Measurements from ENCODE around the gene DEFB114.
"Not testable (repeated sequence)": the region's sequence is repeated elsewhere in the genome, so short reads cannot be mapped to it uniquely, and the experiment has no call there.

Gene DEFB114, protein sequence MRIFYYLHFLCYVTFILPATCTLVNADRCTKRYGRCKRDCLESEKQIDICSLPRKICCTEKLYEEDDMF

DNA sequence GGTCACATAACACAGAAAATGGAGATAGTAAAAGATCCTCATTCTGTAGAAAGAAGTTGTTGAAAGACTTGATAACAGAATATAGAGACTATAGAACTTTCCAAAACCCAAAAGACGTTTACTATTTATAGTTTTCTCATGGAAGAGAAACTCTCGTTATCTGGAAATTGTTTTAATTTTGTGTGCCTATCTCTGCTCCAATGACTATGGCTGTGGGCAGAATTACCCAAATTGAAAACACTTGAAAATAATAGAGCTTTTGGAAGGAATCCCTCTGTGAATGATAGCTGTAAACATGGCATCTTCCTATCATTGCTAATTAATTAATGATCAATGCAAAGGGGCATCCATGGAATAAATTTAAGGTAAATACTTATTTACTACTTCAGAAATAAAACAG lies at the start of gene DEFB114:
Gene DEFB114 (minus strand): TSS at position 101 of the 400 bp plus-strand sequence. CDS start 59 bp downstream, at position 42.
- DNase-seq, result no peak

DNA sequence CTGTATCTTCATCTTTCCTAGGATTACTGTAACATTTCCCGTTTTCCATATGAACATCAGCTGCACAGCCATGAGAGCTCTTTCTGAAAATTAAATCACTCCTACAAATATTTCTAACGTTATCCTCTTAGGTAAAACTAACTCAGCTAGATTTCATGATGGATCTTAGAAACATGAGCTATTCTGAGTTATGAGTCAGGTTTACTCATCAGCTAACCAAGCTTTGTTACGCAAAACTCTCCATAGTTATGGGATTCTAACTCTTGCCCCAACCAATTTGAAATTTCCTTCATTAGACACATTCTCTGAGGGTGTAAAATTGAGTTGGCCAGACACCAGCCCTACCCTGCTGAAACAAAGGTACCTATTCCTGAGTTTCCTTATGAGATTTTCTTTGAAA lies 43.9 kb upstream of the DEFB114 start:
- DNase-seq, result no peak

DNA sequence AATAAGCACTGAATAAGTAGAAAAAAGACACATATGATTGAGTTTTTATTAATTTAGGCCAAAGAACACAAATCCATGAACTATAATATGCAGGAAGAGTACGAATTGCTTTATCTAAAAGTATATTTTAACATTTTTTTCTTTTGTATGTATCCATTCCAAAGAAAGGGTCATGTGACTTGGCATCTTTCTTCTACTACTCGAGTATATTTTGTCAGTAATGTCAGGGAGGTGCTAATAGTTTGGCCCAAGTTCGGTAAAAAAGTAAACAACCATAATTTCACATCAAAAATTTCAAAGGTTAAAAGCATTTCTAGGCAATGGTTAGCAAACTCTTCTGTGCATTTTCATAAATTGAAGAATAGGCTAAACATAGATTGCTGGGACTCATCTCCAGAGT lies 39.2 kb upstream of the DEFB114 start:
- DNase-seq, result no peak

DNA sequence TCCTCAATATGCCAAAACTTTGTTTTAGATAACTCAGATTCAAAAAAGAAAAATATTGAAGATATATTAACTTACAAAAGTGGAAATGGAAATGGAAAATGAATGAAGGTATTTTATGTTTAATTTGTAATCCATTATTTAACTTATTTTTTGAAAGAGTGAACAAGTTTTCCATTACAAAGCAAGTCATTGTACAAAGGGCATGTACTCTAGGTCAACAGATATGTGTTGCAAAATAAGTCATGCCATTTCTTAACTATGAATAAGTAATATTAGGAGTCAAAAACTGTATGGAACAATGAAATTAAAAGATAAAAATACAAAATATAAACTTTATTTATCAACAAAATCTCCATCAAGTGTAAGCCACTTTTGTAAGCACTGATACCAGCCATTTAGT lies 31.3 kb upstream of the DEFB114 start:
- DNase-seq, result no peak

DNA sequence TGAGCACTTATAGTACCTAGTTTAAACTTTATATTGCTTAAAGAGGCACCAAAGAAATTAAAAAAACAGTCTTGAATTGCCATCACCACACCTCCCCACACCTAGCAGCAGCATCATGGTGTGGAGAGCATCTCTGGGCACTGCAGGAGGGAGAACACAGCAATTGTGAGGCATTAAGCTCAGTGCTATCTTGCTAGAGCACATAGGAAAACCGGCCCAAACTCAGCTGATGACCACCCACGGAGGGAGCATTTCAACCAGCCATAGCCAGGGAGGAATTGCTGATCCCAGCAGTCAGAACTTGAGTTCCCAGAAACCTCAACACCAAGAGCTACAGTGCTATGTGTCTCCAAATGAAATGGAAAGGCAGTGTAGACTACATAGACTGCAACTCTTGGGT lies 24.9 kb upstream of the DEFB114 start:
- DNase-seq, result no peak

DNA sequence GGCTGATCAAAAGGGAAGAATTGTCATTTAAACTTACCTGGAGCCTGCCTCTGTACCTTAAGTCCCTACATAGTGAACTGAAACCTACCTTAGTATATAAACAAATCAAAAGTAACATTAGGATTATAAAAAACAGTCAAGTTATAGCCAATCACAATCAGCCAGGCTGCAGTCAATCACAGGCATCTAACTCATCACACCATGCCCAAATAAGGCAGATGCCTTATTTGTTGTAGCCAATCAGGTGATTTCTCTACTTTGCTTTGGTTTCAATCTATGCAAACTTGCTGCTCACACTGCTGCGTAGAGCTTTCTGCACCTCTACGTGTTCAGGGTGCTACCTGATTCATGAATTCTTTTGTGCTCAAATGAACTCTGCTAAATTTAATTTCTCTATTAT lies 23.8 kb upstream of the DEFB114 start:
- DNase-seq, result no peak

DNA sequence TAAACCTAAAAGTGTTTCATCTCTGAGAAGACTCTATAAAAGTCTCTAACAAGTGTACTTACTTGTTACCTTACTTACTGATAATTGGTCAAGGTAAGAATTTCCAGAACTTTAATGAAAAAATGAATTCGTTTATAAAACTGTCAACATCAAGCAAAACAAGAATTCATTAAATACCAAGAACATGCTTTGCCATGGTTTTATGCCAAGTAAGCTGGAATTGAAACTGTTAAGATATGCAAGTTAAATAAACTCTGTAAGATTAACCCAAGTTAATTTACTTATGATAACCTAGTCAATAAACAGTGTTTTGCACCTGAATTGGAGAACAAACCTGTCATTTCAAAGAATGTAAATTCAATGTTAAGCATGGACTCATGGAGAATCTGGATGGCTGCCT lies 22.6 kb upstream of the DEFB114 start:
- no peak for DNase-seq

DNA sequence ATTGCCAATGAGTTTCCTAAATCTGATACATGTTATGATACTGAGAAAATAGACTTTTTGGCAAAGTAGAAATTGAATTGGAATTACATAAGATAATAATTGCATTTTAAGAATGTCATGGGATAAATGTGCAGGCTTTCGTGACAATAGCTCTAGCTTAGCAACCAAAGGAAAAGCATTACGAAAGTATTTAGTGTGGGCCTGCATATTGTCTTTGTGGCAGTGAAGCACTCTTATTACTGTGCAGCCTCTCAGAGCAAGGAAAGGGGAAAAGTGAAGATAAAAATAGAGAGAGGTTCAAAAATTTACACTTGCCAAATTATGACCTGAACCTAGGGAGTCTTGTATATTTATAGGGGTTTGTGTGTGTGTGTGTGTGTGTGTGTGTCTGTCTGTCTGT lies 18.1 kb upstream of the DEFB114 start:
- DNase-seq, result no peak

DNA sequence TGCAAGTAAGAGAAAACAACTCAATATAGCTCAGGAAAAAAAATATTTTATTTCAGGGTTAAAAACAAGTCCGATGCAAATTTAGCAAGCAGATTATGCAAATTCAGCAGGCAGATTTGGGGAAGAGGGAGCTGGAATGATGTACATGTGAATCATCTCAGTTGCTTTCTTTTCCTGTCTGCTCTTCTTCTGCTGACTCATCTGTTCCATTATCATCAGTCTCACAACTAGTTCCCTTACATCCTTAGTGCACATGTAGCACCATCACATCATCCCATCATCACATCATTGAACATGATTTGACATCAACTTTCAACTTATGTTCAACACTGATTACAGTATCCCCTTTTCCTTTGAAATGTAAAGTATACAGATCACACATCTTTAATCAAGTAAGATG lies 16.9 kb upstream of the DEFB114 start:
- DNase-seq, result no peak

DNA sequence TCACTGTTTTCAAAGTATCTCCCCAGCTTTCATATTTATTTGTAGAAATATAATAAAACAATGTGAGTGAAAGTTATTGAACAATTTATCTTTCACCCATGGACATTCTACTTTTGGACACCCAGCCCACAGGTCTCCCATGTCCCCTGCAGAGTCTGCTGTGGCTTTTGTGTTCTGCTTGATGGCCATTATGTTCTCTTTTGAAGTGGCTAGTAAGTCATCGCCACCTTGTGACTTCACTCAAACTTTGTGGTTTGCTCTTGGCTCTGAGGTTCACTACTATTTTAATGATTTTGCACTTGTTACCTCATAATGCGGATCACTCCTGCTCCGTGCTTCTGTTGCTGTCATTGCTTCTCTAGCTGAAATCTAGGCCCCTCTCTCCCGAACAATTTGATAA lies 15.6 kb upstream of the DEFB114 start:
- no peak for DNase-seq

DNA sequence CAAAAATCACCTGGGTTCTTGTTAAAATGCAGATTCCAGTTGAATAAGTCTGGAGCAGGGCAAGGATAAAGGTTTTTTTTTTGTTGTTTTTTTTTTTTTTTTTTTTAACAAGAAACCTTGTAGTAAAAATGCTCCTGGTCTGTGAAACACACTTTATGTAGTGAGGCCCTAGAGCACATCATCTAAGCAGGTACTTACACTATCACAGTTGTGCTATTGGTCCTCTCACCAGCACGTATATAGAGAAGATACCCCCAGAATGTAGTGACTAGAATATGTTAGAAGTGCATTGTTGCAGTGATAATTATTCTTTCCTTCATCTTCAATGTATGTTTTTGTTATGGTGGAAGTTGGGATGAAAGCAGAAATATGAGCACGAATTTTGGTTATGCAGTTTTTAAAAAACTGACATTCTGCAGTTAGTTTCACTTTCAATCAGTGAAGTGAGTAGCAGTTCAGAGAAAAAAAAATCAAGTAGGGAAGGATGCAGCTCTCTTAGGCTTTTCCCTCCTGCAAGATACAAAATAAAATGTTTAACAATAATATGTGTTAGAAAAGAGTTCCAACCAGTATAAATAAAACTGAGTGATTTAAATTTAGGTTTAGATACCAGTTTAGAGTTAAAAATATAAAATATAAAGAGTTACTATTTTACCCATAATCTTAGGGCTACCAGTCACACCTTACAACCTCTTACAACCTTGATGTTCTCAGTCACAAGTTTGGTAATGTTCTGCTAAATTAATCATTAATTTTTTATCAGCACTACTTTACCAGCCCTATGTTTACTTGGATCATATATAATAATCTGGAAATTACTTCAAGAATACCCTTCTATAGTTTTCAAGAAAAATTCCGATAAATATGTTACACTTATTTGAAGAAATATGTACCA lies 14.6 kb upstream of the DEFB114 start:
- no peak for DNase-seq

DNA sequence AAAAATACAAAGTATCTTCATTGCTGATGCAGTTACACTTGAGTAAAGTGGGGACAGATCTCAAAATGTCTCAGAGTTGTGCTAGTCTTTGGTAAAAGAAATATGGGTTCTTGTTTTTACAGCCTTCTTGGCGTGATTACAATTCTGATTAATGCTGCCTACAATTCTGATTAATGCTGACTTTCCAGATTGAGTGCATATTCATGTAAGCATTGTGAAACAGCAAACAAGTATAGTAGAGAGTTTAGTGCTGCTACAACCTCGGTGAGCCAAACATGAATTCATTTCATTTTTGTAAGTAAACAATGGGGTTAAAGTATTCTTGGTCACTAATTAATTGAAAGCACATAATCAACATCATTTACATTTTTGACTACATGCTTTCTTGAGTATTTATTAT lies 5.6 kb upstream of the DEFB114 start, which contains the start of gene DEFB113:
Gene DEFB113 (minus strand): TSS at position 21 of the 400 bp plus-strand sequence. CDS start 0 bp downstream, at position 21.
- no peak for DNase-seq

DNA sequence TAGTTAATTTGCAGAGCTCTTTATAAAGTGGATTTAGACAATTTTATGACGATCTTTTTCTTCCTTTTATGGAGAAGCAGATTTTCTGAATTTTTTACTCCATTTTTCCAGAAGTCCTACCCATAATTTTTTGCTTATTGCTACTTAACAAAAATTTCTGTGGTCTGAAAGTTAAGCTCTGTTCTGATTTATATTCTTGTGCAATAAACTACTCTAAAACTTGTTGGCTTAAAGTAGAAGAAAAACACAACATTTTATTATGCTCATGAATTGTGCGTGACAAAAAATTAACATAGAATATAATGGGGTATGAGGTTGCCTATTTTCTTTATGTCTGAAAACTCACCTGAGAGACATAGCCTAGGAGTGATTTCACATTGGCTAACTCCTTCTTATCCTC lies 2.9 kb upstream of the DEFB114 start:
- DNase-seq, result no peak

DNA sequence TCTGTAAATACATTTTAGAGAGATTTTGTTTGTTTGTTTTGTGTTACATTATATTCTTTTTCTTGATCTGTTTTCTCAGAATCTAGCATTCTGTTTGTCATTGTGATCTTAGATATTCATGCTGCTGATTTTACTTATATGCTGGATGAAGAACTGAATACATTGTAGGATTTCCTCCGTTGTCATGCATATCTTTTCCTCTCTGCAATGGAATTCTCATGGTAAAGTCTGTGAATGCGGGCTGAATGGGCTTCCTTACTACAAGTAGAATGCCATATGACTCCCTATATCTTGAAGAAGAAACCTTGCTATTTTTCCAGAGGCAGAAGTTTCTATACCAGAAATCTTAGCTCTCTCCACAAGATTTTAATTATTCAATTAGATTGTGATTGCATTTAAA lies 2.4 kb upstream of the DEFB114 start:
- no peak for DNase-seq

DNA sequence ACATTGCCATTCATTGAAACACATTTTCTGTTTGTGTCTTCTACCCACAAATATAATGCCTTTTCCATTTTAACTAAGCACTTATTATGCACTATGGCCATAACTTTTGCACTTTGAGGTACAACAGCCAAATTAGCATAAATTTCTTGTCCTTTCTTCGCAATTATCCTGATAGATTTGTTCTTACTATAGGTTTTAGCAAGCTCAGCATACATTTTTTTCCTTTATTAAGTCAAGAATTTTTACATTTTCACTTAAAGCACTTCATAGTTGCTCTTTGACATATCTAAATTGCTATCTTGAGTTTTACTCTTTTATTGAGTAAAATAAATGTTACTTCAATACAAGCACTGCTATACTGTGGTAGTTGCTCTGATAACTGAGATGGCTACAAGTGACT lies 5.8 kb downstream of the DEFB114 start:
- no peak for DNase-seq

DNA sequence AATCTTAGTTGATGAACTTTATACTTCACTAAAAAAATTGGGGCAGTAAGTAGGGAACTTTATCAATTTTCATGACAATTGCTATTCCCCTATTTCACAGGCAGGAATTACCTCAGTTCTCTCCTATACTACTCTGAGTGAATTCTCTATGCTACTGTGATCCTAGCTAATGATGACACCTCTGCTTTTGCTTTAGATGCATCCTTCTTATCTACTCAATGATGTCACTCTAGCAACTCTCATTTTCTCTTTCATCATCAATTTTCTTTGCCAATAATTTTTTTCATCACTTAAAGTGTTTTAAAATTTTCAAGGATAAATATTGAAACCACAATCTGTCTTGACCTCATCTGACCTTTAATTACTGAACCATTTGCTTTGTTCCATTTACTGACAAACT lies 8.1 kb downstream of the DEFB114 start:
- no peak for DNase-seq

DNA sequence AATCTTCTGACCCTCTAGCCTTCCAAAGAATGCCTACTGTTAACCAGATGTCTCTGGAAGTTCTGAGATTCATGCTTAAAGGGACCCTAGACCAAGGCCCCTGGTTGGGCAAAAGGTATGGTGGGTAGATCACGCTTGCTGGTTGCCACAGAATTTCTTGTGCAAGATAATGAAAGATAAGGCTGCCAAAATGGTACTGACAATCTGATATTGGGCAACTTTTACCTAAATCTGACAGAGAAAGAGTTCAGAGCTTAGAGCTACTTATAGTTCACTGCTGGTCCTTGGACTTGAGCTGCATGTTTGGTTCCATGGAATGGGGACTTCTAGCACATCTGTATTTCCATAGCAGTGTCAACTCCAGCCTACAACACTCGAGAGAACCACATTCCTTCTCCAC lies 12.0 kb downstream of the DEFB114 start:
- DNase-seq, result no peak

DNA sequence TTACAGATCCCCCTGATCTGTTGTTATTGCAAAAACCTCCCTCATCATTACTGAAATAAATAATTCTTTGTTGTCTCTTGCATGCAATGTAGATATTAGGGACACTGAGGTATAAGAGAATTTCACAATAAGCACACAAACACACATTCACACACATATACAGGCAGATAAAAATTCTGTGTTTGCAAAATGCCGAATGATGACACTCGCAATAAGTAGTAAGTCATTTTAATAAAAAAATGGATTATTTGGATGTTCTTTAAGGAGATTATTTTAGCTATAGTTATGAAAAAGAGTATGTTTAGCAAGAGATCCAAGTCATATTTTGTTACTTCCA lies 13.6 kb downstream of the DEFB114 start:
- no peak for DNase-seq

DNA sequence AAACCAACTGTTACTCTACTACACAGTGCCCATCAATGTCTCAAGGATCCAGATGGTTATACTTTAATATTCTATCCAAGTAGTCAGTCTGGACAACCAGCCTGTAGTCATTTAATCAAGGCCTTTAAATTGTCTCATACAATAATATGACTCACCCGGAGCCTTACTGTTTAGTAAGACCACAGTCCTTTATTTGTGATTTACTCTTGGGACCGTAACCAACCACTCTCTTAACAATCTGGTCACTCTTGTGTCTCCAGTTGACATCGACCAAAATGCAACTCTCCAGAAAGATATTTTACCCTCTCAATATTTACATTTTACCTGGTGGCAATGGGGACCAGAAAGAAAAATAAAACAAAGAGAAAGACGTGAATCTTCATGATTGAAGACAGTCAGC lies 14.9 kb downstream of the DEFB114 start:
- no peak for DNase-seq

DNA sequence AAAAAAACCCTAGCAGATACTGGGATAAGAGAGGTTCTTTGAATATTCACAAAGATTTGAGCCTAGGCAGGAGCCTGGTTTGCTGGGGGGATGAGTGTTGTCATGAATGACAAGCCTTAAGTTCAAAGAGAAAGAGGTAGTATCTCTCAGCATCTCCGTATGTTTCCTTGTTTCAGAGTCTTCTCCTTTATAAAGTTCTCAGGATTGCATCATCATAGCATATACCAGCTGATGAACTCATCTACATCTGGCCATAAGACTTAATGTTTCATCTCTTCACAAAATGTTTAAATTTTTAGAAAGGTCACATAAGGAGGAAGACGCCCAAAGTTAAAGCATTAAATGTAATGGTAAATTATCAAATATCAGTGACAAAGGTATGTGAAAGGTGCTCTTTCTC lies 17.1 kb downstream of the DEFB114 start:
- DNase-seq, result no peak

DNA sequence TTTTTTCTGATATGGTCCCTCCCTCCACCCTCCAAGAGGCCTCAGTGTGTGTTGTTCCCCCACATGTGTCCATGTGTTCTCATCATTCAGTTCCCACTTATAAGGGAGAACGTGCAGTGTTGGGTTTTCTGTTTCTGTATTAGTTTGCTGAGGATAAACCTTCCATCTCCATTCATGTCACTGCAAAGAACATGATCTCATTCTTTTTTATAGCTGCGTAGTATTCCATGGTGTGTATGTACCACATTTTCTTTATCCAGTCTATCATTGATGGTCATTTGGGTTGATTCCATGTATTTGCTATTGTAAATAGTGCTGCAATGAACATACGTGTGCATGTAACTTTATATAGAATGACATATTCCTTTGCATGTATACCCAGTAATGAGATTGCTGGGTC lies 19.9 kb downstream of the DEFB114 start:
- DNase-seq, result not testable (repeated sequence)

DNA sequence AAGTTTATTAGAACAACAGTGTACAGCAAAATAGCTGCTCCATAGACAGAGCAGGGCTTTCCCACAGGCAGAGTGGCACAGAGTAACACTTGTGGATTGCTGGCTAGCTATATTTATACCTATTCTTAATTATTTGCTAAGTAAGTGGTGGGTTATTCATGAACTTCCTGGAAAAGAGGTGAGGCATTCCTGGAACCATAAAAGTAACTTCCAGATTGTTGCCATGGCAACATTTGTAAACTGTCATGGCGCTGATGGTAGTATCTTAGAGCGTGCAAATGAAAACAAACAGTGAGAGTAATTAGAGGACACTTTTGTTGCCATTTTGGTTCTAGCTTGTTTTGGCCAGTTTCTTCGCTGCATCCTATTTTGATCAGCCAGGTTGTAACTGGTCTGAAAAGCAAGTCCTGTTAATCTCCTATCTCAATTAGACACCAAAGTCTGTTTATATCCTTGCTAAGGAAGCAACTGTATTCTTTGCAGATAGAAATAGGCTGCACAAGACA lies 23.9 kb downstream of the DEFB114 start:
- DNase-seq, result no peak

DNA sequence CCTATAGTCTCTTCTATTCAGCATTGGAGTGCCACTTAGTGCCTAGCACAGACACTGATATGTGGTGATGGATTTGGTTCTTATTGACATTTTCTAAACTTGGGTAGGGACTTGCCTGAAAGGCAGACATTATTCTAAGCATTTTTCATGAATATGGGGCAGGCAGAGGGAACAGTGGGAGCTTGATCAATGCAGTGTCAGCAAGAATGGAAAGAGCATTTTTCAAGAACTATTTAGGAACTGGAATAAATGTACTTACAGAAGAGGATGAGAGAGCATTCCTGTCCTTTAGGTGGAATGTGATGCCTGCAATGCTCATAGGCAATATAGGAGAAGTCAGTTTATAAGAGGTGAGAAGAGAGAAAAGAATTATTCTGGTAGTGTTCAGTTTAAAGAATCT lies 26.2 kb downstream of the DEFB114 start:
- DNase-seq, result no peak

DNA sequence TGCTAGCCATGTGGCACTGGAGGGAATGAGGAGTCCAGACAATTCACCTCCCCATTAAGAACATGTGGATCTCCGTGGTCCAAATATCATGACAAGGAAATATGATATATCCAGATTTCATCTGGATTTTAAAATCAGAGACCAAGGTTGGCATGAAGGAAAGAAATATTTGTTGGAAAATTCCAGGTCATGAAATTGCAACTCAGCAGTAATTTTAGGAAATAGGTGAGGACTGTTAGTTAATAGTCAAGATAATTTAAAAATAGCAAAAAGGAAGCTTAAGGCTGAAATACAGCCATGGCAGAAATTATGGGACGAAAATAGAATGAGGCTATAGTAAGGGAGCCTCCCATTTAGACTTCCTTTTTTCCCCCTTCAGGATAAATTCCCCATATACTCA lies 26.9 kb downstream of the DEFB114 start:
- DNase-seq, result no peak

DNA sequence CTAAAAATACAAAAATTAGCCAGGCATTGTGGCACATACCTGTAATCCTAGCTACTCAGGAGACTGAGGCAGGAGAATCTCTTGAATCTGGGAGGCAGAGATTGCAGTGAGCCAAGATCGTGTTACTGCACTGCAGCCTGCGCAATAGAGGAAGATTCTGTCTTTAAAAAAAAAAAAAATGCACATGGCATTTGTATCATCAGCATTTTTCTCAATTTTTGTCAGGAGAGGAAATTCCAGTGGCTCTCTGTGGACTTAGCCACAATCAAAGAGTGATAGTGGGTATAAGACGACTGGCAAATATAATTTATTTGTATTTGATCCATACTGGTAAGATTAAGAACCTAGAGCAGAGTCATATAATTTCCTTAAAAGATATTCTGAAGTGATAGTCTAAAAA lies 28.6 kb downstream of the DEFB114 start:
- no peak for DNase-seq

Measured in stimulated activated CD4-positive, alpha-beta T cell treated with anti-CD3 and anti-CD28 coated beads, Interleukin-4, amount 100 ng/mL, for 1 hour (primary cell).